MCF 10A (cell line): ENCODE results near the gene FOXP1. TPM values are rescaled to one million over a fixed set of nuclear protein-coding genes. Genes with fewer than 3 reads are reported as not detected.

Experiments used
- BruUV-seq: library from RNA; stranded (reverse); fragments of 400-500 nt; replicated peaks from 2 replicates; lab custom pipeline; 2021; lab: Mats Ljungman, UMichigan
- CTCF ChIA-PET: fragments of 300-600 bp; sonication (Branson Sonifier 250); formaldehyde crosslinking; extraction: SDS; loops from one replicate; lab custom pipeline; 2021; ENCODE audit warnings: antibody characterized with exemption, inconsistent platforms; lab: Yijun Ruan, JAX
- POLR2A ChIA-PET: fragments of 300-600, 350-650 bp; sonication (Branson Sonifier 250); formaldehyde crosslinking; extraction: SDS; loops from one replicate; lab custom pipeline; 2020; ENCODE audit warnings: antibody characterized with exemption, inconsistent platforms; lab: Yijun Ruan, JAX
- DNase-seq: peaks from one replicate; pipeline ENCODE4 v3.0.0-alpha.2; 2018; ENCODE audit not compliant: unreplicated experiment
- H3K27ac Mint-ChIP-seq: one replicate; pipeline ENCODE4 v1.8.0; 2022; ENCODE audit warnings: mild to moderate bottlenecking, low read depth, mixed read lengths; ENCODE audit not compliant: unreplicated experiment
- H3K27me3 Mint-ChIP-seq: one replicate; pipeline ENCODE4 v1.8.0; 2022; ENCODE audit warnings: mixed read lengths; ENCODE audit not compliant: insufficient read depth, unreplicated experiment
- H3K36me3 Mint-ChIP-seq: one replicate; pipeline ENCODE4 v1.8.0; 2022; ENCODE audit warnings: mild to moderate bottlenecking, moderate library complexity, mixed read lengths; ENCODE audit not compliant: insufficient read depth, unreplicated experiment
- H3K4me1 Mint-ChIP-seq: one replicate; pipeline ENCODE4 v1.8.0; 2022; ENCODE audit warnings: mixed read lengths; ENCODE audit not compliant: insufficient read depth, unreplicated experiment
- H3K4me3 Mint-ChIP-seq: one replicate; pipeline ENCODE4 v1.8.0; 2022; ENCODE audit warnings: mild to moderate bottlenecking, moderate library complexity, mixed read lengths; ENCODE audit not compliant: unreplicated experiment
- H3K9me3 Mint-ChIP-seq: one replicate; pipeline ENCODE4 v1.8.0; 2022; ENCODE audit warnings: mixed read lengths; ENCODE audit not compliant: unreplicated experiment
- intact Hi-C: fragments of 100-400 bp; cut with micrococcal nuclease; formaldehyde crosslinking; loops from 2 replicates; pipeline ENCODE4 v1.14.1; 2022
- total RNA-seq: library from RNA; stranded (reverse); gene quantifications from 2 replicates; pipeline ENCODE4 v1.2.3, GENCODE V29; 2022
- TF ChIP-seq, protein P1 (sequence below): fragments of 200-600 bp; IDR thresholded peaks from one replicate; pipeline ENCODE4 v1.8.0; 2022; ENCODE audit warnings: antibody characterized with exemption, mild to moderate bottlenecking; ENCODE audit not compliant: unreplicated experiment

FOXP1 gene
- total RNA-seq, 1 experiment from 2014 or later = 49.0 TPM

DNA sequence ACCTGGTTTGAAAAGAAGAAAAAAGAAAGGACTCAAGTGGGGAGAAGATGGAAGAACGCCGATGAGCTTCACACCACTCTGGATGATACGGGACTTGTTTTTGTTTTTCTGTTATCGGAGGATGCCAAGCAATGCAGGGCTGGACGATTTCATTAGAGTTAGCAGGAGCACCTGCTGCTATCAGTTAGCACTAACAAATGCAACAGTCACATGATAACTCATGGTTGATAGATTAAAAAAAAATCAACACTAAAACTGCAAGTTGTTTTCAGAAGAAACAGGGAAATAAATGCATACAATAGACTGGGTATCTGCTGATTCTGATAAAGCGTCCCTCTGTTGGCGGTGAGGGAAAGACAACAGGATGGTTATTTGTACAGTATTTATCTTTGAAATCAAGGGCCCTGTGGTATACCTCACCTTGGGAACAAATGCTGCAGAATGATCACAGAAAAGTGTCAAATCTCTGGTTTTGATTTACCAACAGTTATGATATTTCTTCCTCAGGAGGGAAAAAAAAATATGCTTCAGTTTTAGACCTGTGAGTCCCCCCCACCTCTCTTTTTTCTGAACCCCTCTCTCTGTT is 575.1 kb downstream of the FOXP1 start:
- intact Hi-C loops = loop anchor here (5.0 to 10.0 kb wide), 2 partner anchors 494 to 646 kb away; no protein-coding TSS in a partner anchor
- ChIA-PET CTCF (interaction anchor here (0.5 to 2.4 kb wide), 9 partner anchors 43 to 578 kb away, joined by 3 to 10 read pairs (median 3); no protein-coding TSS in a partner anchor), POLR2A (interaction anchor here (0.6 to 1.3 kb wide), 2 partner anchors 343 to 650 kb away, joined by 4 read pairs; no protein-coding TSS in a partner anchor)
- no TSS peak for BruUV-seq
- DNase-seq = no peak
- H3K36me3 Mint-ChIP-seq = peaks cover 13% of the 10 kb centered on the region
- peaks cover 15% of the 10 kb centered on the region for H3K4me1 Mint-ChIP-seq
- H3K27ac Mint-ChIP-seq = peak overlapping the region; percentile 63
- TF ChIP-seq, protein P1, sequence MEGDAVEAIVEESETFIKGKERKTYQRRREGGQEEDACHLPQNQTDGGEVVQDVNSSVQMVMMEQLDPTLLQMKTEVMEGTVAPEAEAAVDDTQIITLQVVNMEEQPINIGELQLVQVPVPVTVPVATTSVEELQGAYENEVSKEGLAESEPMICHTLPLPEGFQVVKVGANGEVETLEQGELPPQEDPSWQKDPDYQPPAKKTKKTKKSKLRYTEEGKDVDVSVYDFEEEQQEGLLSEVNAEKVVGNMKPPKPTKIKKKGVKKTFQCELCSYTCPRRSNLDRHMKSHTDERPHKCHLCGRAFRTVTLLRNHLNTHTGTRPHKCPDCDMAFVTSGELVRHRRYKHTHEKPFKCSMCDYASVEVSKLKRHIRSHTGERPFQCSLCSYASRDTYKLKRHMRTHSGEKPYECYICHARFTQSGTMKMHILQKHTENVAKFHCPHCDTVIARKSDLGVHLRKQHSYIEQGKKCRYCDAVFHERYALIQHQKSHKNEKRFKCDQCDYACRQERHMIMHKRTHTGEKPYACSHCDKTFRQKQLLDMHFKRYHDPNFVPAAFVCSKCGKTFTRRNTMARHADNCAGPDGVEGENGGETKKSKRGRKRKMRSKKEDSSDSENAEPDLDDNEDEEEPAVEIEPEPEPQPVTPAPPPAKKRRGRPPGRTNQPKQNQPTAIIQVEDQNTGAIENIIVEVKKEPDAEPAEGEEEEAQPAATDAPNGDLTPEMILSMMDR = no peak
- no peak overlapping the region for H3K4me3 Mint-ChIP-seq
- no peaks in the 10 kb centered on the region for H3K9me3 Mint-ChIP-seq
- H3K27me3 Mint-ChIP-seq = no peaks in the 10 kb centered on the region

DNA sequence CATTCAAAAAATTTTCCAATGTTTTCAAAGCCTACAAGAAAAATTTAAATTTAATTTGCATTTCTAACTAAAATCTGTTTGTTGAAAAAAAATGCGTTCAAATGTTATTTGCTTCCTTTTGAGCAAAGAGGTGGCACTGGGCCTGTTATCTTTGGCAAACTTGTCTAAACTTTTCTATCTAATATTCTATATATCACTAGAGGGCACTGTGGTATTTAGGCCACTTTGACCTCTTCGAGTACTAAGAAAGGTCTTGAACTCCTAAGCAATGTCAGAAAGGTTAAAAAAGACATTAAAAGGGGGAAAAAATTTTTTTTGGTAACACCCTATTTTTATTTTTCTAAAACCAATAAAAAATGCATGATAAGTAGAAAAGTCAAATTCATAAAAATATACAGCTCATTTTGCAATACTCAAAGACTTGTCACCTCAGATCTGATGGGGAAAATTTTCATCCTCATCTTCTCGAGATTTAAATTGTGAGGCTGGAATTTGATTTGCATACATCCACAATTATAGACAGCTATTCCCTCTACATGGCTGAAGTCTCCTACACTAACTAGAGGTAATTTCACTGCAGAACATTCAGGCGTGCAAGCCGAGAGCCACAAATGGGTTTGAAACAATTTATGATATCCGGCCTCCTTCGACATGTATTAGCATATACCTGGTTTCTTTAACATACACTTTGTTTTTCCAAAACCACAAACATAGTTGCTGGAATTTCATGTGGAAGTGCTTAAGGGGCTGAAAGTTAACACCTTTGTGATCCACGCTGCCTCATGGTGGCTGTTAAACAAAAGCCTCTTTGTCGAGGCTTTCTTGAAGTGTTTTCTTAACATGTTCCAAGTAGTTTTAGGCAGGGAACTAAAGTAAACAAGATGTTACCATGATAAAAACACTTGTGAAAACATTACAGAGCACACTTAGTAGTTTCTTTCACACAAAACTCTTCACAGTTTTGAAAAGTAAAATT is 576.4 kb downstream of the FOXP1 start:
- peak; percentile 48 for DNase-seq
- no peak overlapping the region for H3K4me3 Mint-ChIP-seq
- TF ChIP-seq, protein P1 = peak; percentile 61
- no peaks in the 10 kb centered on the region for H3K9me3 Mint-ChIP-seq
- no TSS peak for BruUV-seq
- H3K27me3 Mint-ChIP-seq = no peaks in the 10 kb centered on the region
- CTCF ChIA-PET = interaction anchor here (0.6 to 6.5 kb wide), 19 partner anchors 9 to 583 kb away, joined by 3 to 59 read pairs (median 5); no protein-coding TSS in a partner anchor
- POLR2A ChIA-PET = interaction anchor here (0.6 to 3.4 kb wide), 7 partner anchors 36 to 676 kb away, joined by 3 to 32 read pairs (median 4); no protein-coding TSS in a partner anchor
- intact Hi-C loops = loop anchor here (1.0 to 10.0 kb wide), 6 partner anchors 63 to 648 kb away; no protein-coding TSS in a partner anchor
- H3K36me3 Mint-ChIP-seq = peaks cover 10% of the 10 kb centered on the region
- peak overlapping the region; percentile 63 for H3K27ac Mint-ChIP-seq
- H3K4me1 Mint-ChIP-seq = peaks cover 15% of the 10 kb centered on the region

DNA sequence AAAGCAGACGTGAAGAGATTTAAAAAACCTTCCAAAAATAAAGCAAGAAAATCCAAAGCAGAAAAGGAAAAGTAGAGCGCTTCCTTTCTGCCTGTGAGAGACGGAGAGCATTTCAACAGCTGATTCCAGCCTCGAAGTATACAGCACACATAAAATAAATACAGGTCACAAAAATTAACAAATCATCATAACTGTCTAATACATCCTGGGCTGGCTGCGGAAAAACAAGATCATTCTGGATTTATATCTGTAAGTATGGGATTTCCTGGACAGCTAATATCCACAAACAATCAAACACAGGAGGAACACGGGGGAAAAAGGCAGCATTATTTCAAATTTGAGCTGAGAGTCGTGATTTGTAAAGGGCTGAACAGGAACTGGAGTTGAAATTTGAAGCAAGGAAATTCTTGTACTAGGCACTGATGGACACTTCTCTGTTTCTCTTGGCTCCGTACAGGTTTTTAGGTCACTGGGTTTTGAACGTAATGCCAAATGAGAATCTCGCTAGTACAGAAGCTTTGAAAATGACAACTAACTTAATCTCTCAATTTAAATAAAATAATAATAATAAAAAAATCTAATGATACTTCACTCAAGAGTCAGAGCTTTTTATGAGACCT is 577.7 kb downstream of the FOXP1 start:
- Mint-ChIP-seq H3K27ac (peak overlapping the region; percentile 14), H3K36me3 (peaks cover 10% of the 10 kb centered on the region), H3K4me1 (peaks cover 15% of the 10 kb centered on the region), H3K4me3 (no peak overlapping the region), H3K9me3 (no peaks in the 10 kb centered on the region), H3K27me3 (no peaks in the 10 kb centered on the region)
- BruUV-seq = no TSS peak
- intact Hi-C loops = loop anchor here (5.0 to 10.0 kb wide), 2 partner anchors 496 to 649 kb away; no protein-coding TSS in a partner anchor
- no peak for DNase-seq
- CTCF ChIA-PET = interaction anchor here (0.6 to 6.5 kb wide), 24 partner anchors 8 to 675 kb away, joined by 3 to 59 read pairs (median 3); no protein-coding TSS in a partner anchor
- TF ChIP-seq, protein P1 = no peak
- POLR2A ChIA-PET = interaction anchor here (1.0 to 3.4 kb wide), 6 partner anchors 60 to 678 kb away, joined by 3 to 32 read pairs (median 4); partner anchors contain the start of gene FOXP1
